NCI-H1105 treated with DMSO at 0.1 percent for 48 hours (cell line): ENCODE measurements around the gene PARP12.

Experiments used
- DNase-seq: peaks from one replicate; lab custom pipeline; 2025; lab: John Stamatoyannopoulos, UW

Gene PARP12

GRCh38 chr7:140035400-140036223 lies 27.1 kb downstream of the PARP12 start:
- no peak for DNase-seq

GRCh38 chr7:140034421-140034820 lies 28.3 kb downstream of the PARP12 start:
- no peak for DNase-seq

DNA sequence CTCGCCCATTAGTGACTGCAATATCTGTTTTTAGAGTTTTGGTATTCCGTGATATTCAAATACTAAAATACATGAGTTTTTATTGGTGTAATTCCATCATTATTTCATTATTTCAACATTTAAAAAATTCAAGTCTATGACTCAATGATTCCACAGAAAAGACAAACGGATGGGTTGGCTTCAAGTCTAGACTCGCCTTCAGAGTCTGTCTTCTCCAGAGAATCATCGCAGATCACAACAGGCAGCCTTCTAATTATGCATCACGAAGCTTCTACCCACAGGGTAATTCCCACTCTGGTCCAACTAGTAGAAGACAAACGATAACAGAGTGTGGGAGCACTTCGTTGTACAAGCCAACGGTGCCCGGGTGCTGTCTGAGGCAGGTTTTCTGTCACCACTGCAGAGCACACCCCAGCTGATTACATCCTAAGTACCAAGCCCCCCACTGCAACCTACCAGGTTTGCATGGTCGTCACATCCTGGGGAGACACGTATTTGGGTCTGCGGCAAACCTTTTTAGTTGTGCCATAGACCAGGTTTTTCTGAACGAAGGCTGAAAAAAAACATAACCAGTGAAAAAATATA lies 28.9 kb downstream of the PARP12 start:
- DNase-seq, result no peak

- DNase-seq, result no peak
These were observed 29.7 kb downstream of the PARP12 start for GRCh38 chr7:140033036-140033435.

GRCh38 chr7:140031364-140031763 lies 31.4 kb downstream of the PARP12 start:
- peak; percentile 21 for DNase-seq

- DNase-seq, result no peak
These were observed 33.7 kb downstream of the PARP12 start for GRCh38 chr7:140029072-140029471.

DNA sequence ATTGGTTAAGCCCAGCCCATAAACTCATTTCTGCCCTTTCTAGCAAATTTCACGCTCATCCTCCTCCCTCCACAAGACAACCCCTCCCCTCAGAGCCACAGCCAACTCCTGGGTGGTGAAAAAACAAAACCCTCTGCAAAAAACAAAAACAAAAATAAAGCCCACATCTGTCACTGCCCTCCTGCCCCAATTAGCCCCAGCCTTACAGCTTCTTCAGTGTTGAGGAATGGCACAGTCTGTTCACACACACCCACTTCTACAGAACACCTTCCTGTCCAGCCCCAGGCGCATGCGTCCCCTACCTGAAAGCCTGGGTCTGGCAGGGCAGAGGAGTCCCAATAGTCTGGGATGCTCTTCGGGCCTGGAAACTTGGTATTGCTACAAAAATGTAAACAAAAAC lies 34.4 kb downstream of the PARP12 start:
- DNase-seq, result no peak

GRCh38 chr7:140027858-140028257 lies 34.9 kb downstream of the PARP12 start:
- no peak for DNase-seq

DNA sequence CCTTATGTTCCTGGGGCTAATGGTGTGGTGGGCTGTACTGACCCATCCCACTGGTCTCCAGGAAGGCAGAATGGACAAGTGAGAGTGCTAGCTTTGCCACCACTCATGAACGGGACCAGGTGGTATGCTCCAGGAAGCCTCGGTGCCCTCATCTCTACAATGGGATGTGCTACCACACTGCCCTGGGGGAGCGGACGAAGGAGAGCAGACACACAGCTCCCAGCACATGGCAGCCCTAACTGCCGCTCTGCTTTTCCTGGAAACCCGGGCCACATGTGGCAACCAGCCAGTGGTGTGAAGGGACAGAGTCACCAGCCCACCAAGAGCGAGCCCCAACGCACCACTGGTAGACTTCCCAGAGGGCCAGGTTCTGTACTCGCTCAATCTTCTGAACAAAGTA lies 35.8 kb downstream of the PARP12 start:
- no peak for DNase-seq

DNA sequence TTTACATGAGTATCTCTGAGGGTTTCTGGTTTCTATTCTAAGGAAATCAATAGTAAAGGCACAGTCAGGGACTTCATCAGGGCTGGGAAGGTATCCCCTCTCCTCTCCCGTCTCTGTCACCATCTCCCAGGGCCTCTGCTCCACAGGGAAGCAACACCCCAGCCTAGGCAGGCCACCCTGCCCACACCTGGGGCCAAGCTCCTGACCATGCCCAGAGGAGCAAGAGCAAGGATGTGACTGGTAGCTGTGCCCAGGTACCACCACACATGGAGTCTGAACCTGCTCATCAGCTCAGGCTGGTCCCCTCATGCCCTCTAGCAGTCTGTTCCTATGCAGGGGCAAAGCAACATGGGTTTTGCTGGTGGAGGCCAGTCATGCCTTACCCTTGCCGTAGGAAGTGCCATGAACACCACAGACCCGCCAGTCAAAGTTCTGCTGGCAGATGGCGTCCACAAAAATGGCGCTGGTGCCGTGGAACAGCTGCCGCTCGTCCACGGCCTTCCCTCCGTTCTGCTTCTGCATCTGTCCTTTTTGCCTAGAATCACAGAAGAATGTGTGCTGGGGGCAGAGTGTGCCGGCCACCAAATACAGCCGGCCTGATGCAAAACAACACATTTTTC lies 36.8 kb downstream of the PARP12 start:
- no peak for DNase-seq

- no peak for DNase-seq
These were observed 37.5 kb downstream of the PARP12 start for GRCh38 chr7:140025241-140025640.

DNA sequence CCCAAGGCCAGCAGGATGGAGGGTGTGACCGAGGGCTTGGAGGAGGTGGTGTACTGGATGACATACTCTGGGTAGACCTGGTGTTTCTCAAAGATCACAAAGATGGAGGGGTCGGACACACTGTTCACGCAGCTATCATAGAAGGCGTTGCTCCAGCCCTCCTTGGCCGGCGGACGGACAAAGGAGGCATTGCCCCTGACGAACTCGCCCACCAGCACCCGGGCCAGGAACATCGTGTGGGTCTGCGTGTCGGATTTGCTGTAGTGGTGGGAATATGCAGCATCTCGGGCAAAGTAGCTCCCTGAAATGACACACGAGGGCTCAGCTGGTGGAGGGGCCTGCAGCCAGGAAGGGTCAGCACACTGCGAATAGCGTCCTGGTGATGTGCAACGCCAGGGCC lies 38.2 kb downstream of the PARP12 start:
- DNase-seq, result no peak

GRCh38 chr7:140023728-140024127 lies 39.0 kb downstream of the PARP12 start:
- DNase-seq, result no peak

DNA sequence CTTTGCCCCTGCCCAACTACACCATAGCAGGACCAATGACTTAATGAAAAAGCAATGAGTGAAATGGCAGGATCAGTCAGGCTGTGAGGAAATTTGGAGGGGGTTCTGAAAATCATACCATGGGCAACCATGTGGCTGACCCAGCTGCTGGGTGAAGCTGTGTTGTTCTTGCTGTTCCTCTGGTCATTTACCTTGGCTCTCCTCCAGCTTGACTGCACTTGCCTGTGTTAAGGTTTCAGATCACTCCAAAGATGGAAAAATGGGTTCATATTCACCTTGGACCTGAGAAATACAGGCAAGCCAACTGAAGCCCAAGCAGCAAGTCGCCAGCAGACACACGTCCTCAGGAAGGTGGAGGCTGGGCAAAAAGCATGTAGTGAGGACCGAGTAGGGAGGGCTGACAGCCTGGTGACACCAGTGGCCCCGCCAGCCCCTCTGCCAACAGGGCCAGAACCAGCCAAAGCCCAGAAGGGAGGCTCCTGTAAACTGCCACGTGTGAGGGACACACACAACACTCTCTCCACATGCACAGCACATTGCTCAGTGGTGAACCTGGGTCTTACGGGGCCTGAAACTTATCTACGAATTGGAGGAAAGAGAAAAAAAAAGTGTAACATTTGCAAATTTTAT lies 40.1 kb downstream of the PARP12 start:
- DNase-seq, result no peak

DNA sequence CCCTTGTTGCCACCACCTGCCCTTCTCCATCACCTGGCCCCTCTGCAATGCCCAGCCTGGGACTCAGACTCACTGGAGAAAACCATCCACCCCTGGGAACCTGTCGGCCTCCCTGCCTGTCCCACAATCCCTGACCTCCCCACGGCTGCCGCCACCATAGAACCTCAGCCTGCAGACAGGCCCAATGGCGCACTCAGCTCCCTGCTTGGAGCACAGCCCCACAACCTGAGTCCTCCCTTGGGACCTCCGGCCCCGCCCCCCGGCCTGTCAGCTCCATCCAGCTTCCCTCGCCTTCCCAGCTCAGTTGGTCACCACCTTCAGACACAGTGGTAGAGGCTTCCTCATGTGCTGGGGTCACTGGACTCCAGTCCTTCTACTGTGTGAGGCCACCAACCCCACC lies 41.1 kb downstream of the PARP12 start:
- no peak for DNase-seq

GRCh38 chr7:140019606-140020005 lies 43.1 kb downstream of the PARP12 start:
- DNase-seq, result no peak

GRCh38 chr7:140019172-140019571 lies 43.6 kb downstream of the PARP12 start:
- DNase-seq, result no peak

- DNase-seq, result no peak
These were observed 44.4 kb downstream of the PARP12 start for GRCh38 chr7:140018125-140019043.

GRCh38 chr7:140017543-140017942 lies 45.2 kb downstream of the PARP12 start:
- DNase-seq, result no peak

DNA sequence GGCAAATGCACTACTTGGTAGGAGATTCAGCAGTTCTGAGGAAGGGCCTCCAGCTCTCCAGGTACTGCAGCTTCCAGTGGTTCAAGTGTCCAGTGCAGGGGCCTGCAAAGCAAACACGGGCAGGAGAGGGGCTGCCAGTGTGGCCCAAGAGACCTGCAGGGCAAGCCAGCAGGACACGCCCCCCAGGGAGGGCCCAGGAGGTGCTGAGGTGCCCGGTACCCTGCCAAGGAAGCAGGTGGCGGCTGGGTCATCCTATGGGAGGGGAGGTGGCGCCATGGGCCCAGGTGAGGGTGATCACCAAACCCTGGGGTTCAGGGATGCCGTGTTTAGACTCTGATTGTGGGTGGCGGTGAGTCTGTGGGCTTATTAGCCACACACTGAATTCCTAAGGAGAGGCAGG lies 45.7 kb downstream of the PARP12 start:
- no peak for DNase-seq

DNA sequence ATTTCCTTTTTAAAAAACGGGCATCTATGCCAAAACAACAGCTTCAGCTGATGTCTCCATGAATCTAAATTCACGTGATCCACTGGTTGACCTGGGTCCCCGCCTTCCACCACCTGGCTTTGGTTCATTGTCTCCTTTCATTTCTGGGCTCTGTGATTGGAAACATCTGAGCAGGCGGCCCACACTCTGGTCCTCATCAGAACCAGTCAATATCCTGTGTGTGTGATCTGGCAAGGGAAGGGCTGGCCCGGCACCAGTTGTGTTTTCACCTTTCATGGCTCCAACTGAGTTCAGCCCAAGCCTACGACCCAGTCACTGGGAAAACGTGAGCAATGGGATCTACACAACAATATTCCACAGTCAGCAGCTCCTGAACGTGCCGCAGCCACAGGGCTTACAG lies 46.2 kb downstream of the PARP12 start:
- no peak for DNase-seq

GRCh38 chr7:140015471-140015970 lies 47.2 kb downstream of the PARP12 start:
- DNase-seq, result no peak
